ENCODE measurements around the gene GJD3.

GJD3 gene

DNA sequence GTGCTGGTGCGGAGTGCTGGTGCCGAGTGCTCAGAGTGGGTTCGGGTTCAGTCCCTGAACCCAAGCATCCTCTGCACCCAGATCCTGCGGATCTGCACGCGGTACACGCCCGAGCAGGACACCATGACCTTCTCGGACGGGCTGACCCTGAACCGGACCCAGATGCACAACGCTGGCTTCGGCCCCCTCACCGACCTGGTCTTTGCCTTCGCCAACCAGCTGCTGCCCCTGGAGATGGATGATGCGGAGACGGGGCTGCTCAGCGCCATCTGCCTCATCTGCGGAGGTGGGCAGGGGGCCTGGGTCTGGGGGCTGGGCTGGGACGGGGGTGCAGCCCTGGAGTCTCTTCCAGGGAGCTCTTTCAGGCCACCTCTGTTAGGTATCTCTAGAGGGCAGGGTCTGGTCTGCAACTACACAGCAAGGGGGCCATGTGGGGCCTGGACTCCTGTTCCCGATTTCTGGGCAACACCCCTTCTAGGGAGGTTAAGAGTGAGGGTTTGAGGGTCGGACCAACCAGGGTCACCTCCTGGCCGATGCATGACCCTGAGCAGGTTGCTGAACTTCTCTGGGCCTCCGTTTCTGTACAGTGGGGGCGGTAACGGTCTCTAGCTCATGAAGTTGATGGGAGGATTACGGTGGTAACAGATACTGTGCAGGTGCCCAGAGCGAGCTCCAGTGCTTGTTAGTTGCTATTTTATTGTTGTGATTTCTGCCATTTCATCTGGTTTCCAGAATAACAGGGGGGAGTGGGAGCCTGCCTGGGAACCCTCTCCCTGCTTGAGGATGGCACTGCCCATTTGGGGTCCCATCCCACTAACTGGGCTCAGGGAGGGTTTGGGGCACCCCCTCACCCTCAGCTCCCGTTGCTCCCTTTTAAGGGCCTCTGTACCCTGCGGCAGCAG lies 10.1 kb downstream of the GJD3 start:
- Mint-ChIP-seq H3K27ac (no peak overlapping the region), H3K27me3 (ENCODE audit: low read depth, poor library complexity) (no peaks in the 10 kb centered on the region), H3K4me1 (peaks cover 74% of the 10 kb centered on the region), H3K9me3 (no peaks in the 10 kb centered on the region), H3K36me3 (ENCODE audit: low read depth) (peaks cover 32% of the 10 kb centered on the region), H3K4me3 (peak overlapping the region; percentile 13)
- TF ChIP-seq, protein P1, sequence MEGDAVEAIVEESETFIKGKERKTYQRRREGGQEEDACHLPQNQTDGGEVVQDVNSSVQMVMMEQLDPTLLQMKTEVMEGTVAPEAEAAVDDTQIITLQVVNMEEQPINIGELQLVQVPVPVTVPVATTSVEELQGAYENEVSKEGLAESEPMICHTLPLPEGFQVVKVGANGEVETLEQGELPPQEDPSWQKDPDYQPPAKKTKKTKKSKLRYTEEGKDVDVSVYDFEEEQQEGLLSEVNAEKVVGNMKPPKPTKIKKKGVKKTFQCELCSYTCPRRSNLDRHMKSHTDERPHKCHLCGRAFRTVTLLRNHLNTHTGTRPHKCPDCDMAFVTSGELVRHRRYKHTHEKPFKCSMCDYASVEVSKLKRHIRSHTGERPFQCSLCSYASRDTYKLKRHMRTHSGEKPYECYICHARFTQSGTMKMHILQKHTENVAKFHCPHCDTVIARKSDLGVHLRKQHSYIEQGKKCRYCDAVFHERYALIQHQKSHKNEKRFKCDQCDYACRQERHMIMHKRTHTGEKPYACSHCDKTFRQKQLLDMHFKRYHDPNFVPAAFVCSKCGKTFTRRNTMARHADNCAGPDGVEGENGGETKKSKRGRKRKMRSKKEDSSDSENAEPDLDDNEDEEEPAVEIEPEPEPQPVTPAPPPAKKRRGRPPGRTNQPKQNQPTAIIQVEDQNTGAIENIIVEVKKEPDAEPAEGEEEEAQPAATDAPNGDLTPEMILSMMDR (IDR thresholded peaks at IDR 0.05) = no peak
- DNase-seq = no peak

DNA sequence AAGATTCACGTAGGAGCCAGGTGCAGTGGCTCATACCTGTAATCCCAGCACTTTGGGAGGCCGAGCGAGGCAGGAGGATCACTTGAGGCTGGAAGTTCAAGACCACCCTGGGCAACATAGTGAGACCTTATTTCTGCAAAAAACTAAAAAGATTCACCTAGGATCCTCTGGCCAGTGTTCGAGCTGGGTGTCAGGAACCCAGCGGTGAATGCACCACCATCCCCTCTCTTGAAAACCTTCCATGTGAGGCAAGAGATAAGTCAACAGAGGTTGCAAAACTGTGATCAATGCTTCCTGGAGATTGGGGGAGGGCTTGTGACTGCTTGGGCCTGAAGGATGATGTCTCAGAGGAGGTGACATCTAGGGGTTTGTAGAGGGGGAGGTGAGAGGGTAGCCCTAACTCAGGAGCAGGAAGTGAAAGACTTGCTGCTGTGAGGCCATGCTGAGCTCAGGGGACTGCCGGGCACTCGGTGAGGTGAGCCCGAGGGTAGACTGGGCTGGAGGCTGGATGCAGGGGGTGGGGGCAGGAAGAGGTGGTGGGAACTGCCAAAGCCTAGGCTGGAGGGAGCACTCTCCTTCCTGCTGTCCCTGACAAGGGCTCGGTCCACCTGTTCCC lies 11.7 kb downstream of the GJD3 start:
- H3K4me3 Mint-ChIP-seq = peak overlapping the region; percentile 73
- no peaks in the 10 kb centered on the region for H3K27me3 Mint-ChIP-seq (ENCODE audit: low read depth, poor library complexity)
- peaks cover 38% of the 10 kb centered on the region for H3K36me3 Mint-ChIP-seq (ENCODE audit: low read depth)
- H3K27ac Mint-ChIP-seq = peak overlapping the region; percentile 100
- TF ChIP-seq, protein P1 (IDR thresholded peaks at IDR 0.05) = no peak
- no peaks in the 10 kb centered on the region for H3K9me3 Mint-ChIP-seq
- H3K4me1 Mint-ChIP-seq = peaks cover 90% of the 10 kb centered on the region
- no peak for DNase-seq

DNA sequence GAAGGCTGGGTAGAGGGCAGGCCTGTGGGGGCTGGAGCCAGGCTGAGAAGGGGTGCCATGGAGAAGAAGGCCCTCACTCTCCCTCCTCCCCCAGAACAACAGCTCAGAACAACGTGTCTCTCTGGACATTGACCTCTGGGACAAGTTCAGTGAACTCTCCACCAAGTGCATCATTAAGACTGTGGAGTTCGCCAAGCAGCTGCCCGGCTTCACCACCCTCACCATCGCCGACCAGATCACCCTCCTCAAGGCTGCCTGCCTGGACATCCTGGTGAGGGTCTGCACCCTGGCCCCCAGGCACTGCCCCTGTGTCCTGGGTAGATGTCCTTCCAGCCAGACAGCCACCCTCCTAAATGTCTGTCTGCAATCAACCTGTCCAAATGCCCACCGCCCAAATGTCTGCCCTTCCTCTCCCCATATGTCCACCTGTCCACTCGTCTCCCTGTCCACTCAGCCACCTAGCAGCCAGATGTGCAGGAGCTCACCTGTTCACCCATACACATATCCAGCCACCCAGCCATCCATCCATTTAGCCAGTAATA lies 12.2 kb downstream of the GJD3 start:
- peak overlapping the region; percentile 100 for H3K27ac Mint-ChIP-seq
- TF ChIP-seq, protein P1 (IDR thresholded peaks at IDR 0.05) = no peak
- peaks cover 91% of the 10 kb centered on the region for H3K4me1 Mint-ChIP-seq
- DNase-seq = no peak
- H3K36me3 Mint-ChIP-seq (ENCODE audit: low read depth) = peaks cover 38% of the 10 kb centered on the region
- H3K9me3 Mint-ChIP-seq = no peaks in the 10 kb centered on the region
- H3K27me3 Mint-ChIP-seq (ENCODE audit: low read depth, poor library complexity) = no peaks in the 10 kb centered on the region
- peak overlapping the region; percentile 73 for H3K4me3 Mint-ChIP-seq

DNA sequence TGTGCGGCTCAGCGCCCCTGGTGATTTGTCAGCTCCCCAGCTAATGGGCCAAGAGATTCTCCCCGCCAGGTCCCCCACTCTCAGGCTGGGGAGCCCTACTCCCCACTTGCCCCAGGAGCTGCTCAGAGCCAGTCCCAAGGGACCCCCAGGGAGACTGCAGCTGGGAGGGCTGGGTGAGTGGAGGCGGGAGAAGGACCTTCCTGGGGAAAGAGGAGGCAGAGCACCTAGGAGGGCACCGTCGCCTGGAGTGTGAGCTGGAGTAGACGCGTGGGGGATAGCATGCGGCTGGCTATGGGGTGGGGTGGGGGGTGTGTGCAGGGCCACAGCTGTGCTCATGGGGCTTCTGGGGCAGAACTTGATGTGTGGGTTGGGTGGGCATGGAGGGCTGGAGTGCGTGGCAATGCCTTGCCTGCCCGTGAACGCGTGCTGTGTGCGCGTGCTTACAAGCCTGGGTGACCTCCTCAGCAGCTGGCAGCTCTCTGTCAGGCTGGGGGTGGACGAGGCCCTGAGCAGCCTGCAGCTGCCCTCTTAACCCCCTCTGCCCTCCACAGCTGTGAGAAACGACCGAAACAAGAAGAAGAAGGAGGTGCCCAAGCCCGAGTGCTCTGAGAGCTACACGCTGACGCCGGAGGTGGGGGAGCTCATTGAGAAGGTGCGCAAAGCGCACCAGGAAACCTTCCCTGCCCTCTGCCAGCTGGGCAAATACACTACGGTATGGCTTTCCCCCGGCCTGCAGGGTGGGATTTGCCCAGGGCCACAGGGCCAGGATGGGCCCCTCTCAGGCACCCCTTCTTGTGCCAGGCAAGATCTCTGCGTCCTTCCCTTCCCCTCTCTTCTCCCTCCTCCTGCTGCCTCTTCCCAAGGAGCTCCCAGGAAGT lies 12.9 kb downstream of the GJD3 start:
- Mint-ChIP-seq H3K27me3 (ENCODE audit: low read depth, poor library complexity) (no peaks in the 10 kb centered on the region), H3K9me3 (no peaks in the 10 kb centered on the region), H3K27ac (peak overlapping the region; percentile 100), H3K36me3 (ENCODE audit: low read depth) (peaks cover 38% of the 10 kb centered on the region), H3K4me3 (peak overlapping the region; percentile 73), H3K4me1 (peaks cover 93% of the 10 kb centered on the region)
- TF ChIP-seq, protein P1 (IDR thresholded peaks at IDR 0.05) = no peak
- peak; percentile 40 for DNase-seq

DNA sequence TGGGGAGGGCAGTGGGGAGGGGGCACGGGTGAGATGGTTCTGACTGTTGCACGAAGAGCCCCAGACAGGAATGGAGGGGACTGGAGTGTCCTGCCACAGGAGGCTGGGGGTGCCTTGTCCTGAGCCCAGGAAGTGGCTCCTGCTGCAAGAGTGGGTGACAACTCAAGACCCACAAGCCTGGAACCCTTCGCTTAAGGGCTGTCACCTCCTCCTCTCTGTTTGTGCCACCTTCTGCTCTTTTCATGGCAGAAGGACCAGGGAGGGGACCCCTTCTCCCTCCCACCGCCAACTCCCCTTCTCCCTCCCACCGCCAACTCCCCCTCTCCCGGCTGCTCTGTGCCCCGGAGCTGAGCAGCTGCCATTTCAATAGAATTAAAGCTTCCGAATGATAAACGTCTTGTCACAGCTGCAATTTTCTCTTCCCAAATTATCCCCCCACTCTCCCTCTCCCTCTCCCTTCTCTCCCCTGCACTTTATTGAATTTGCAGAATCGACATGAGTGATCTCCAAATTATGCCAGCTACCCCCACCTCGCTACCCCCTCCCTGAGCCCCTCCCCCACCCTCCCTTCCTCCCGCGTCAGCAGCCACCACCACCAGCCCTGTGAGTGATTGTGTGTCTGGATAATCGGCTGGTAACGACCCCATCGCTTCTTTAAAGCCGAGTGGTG lies 13.7 kb downstream of the GJD3 start:
- H3K4me1 Mint-ChIP-seq = peaks cover 96% of the 10 kb centered on the region

More for the DNA sequence above, 13.7 kb downstream of the GJD3 start:
- TF ChIP-seq, protein P1 (IDR thresholded peaks at IDR 0.05) = no peak
- Mint-ChIP-seq H3K27ac (peak overlapping the region; percentile 100), H3K9me3 (no peaks in the 10 kb centered on the region), H3K4me3 (peak overlapping the region; percentile 73), H3K27me3 (ENCODE audit: low read depth, poor library complexity) (no peaks in the 10 kb centered on the region), H3K36me3 (ENCODE audit: low read depth) (peaks cover 38% of the 10 kb centered on the region)
- peak; percentile 52 for DNase-seq
